ENCODE results near the gene BTBD17.

DNA sequence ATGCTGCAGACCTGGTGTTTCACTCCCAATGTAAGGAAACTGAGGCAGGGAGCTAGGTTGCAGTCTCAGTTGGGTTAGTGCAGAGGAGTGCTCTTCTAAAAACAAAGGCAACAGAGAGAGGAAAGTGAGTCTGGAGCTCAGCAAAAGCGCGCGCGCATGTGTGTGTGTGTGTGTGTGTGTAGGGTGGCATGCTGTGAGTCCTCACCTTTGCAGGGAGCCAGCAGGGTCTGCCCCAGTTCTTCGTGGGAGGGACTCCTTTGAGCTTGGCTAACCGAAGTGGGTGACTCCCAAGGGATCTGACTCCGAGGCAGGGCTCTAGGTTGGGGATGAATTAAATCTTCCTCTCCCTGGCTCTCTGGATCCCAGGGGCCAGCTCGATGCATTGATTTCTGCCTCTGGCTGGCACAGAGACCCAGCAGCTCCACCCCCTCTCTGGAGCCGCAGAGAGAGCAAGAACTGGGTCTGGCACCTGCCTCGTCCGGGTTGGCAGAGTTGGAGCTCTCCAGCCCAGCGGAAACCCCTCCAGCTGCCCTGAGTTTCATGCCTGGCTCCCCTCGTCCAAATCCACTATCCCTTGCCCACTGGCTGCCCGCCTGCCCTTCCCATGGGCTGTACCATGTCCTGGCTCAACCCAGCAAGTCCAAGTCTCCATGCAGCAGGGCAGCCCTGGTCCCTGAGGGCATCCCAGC, 1.3 kb upstream of the BTBD17 start:
- TF ChIP-seq, protein P1, sequence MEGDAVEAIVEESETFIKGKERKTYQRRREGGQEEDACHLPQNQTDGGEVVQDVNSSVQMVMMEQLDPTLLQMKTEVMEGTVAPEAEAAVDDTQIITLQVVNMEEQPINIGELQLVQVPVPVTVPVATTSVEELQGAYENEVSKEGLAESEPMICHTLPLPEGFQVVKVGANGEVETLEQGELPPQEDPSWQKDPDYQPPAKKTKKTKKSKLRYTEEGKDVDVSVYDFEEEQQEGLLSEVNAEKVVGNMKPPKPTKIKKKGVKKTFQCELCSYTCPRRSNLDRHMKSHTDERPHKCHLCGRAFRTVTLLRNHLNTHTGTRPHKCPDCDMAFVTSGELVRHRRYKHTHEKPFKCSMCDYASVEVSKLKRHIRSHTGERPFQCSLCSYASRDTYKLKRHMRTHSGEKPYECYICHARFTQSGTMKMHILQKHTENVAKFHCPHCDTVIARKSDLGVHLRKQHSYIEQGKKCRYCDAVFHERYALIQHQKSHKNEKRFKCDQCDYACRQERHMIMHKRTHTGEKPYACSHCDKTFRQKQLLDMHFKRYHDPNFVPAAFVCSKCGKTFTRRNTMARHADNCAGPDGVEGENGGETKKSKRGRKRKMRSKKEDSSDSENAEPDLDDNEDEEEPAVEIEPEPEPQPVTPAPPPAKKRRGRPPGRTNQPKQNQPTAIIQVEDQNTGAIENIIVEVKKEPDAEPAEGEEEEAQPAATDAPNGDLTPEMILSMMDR (conservative IDR thresholded peaks at IDR 0.05; ENCODE audit: low read depth in 2 of 2): no peak
- TF ChIP-seq STAT1 (IDR thresholded peaks at IDR 0.05; ENCODE audit: unreplicated experiment) (no peak), EZH2 (IDR thresholded peaks at IDR 0.05; ENCODE audit: low read depth, unreplicated experiment) (no peak), EZH2phosphoT487 (IDR thresholded peaks at IDR 0.05; ENCODE audit: unreplicated experiment) (no peak), CREB1 (CRISPR knock-in tag; IDR thresholded peaks at IDR 0.05; ENCODE audit: low read depth) (no peak), JUNB (IDR thresholded peaks at IDR 0.05; ENCODE audit: unreplicated experiment) (no peak), POLR2AphosphoS5 (IDR thresholded peaks at IDR 0.05; ENCODE audit: low read depth) (no peak), ZNF331 (CRISPR knock-in tag; IDR thresholded peaks at IDR 0.05; ENCODE audit: low read depth) (no peak)
- TF ChIP-seq, protein P2, sequence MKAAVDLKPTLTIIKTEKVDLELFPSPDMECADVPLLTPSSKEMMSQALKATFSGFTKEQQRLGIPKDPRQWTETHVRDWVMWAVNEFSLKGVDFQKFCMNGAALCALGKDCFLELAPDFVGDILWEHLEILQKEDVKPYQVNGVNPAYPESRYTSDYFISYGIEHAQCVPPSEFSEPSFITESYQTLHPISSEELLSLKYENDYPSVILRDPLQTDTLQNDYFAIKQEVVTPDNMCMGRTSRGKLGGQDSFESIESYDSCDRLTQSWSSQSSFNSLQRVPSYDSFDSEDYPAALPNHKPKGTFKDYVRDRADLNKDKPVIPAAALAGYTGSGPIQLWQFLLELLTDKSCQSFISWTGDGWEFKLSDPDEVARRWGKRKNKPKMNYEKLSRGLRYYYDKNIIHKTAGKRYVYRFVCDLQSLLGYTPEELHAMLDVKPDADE (IDR thresholded peaks at IDR 0.05): no peak
- TF ChIP-seq, protein P3, sequence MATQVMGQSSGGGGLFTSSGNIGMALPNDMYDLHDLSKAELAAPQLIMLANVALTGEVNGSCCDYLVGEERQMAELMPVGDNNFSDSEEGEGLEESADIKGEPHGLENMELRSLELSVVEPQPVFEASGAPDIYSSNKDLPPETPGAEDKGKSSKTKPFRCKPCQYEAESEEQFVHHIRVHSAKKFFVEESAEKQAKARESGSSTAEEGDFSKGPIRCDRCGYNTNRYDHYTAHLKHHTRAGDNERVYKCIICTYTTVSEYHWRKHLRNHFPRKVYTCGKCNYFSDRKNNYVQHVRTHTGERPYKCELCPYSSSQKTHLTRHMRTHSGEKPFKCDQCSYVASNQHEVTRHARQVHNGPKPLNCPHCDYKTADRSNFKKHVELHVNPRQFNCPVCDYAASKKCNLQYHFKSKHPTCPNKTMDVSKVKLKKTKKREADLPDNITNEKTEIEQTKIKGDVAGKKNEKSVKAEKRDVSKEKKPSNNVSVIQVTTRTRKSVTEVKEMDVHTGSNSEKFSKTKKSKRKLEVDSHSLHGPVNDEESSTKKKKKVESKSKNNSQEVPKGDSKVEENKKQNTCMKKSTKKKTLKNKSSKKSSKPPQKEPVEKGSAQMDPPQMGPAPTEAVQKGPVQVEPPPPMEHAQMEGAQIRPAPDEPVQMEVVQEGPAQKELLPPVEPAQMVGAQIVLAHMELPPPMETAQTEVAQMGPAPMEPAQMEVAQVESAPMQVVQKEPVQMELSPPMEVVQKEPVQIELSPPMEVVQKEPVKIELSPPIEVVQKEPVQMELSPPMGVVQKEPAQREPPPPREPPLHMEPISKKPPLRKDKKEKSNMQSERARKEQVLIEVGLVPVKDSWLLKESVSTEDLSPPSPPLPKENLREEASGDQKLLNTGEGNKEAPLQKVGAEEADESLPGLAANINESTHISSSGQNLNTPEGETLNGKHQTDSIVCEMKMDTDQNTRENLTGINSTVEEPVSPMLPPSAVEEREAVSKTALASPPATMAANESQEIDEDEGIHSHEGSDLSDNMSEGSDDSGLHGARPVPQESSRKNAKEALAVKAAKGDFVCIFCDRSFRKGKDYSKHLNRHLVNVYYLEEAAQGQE (IDR thresholded peaks at IDR 0.05; ENCODE audit: unreplicated experiment): no peak
- TF ChIP-seq, protein P4, sequence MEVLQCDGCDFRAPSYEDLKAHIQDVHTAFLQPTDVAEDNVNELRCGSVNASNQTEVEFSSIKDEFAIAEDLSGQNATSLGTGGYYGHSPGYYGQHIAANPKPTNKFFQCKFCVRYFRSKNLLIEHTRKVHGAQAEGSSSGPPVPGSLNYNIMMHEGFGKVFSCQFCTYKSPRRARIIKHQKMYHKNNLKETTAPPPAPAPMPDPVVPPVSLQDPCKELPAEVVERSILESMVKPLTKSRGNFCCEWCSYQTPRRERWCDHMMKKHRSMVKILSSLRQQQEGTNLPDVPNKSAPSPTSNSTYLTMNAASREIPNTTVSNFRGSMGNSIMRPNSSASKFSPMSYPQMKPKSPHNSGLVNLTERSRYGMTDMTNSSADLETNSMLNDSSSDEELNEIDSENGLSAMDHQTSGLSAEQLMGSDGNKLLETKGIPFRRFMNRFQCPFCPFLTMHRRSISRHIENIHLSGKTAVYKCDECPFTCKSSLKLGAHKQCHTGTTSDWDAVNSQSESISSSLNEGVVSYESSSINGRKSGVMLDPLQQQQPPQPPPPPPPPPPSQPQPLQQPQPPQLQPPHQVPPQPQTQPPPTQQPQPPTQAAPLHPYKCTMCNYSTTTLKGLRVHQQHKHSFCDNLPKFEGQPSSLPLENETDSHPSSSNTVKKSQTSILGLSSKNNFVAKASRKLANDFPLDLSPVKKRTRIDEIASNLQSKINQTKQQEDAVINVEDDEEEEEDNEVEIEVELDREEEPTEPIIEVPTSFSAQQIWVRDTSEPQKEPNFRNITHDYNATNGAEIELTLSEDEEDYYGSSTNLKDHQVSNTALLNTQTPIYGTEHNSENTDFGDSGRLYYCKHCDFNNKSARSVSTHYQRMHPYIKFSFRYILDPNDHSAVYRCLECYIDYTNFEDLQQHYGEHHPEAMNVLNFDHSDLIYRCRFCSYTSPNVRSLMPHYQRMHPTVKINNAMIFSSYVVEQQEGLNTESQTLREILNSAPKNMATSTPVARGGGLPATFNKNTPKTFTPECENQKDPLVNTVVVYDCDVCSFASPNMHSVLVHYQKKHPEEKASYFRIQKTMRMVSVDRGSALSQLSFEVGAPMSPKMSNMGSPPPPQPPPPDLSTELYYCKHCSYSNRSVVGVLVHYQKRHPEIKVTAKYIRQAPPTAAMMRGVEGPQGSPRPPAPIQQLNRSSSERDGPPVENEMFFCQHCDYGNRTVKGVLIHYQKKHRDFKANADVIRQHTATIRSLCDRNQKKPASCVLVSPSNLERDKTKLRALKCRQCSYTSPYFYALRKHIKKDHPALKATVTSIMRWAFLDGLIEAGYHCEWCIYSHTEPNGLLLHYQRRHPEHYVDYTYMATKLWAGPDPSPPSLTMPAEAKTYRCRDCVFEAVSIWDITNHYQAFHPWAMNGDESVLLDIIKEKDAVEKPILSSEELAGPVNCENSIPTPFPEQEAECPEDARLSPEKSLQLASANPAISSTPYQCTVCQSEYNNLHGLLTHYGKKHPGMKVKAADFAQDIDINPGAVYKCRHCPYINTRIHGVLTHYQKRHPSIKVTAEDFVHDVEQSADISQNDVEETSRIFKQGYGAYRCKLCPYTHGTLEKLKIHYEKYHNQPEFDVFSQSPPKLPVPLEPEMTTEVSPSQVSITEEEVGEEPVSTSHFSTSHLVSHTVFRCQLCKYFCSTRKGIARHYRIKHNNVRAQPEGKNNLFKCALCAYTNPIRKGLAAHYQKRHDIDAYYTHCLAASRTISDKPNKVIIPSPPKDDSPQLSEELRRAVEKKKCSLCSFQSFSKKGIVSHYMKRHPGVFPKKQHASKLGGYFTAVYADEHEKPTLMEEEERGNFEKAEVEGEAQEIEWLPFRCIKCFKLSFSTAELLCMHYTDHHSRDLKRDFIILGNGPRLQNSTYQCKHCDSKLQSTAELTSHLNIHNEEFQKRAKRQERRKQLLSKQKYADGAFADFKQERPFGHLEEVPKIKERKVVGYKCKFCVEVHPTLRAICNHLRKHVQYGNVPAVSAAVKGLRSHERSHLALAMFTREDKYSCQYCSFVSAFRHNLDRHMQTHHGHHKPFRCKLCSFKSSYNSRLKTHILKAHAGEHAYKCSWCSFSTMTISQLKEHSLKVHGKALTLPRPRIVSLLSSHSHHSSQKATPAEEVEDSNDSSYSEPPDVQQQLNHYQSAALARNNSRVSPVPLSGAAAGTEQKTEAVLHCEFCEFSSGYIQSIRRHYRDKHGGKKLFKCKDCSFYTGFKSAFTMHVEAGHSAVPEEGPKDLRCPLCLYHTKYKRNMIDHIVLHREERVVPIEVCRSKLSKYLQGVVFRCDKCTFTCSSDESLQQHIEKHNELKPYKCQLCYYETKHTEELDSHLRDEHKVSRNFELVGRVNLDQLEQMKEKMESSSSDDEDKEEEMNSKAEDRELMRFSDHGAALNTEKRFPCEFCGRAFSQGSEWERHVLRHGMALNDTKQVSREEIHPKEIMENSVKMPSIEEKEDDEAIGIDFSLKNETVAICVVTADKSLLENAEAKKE (CRISPR knock-in tag; IDR thresholded peaks at IDR 0.05): no peak

All from GM23338 (cell line).